ENCODE results near the gene ANKS3. TPM values are rescaled to one million over a fixed set of nuclear protein-coding genes. Genes with fewer than 3 reads are reported as not detected.

Gene ANKS3
- total and polyA plus RNA-seq, 4 donors, result 12.6 to 26.3 (median 24.4) TPM

GRCh38 chr16:4661661-4662060 is 72.4 kb downstream of the ANKS3 start:
- Histone ChIP-seq H3K4me1 (ENCODE audit: control insufficient read depth in 5 of 5, insufficient read depth in 5 of 5, low read length in 5 of 5) (peaks cover 0 to 20% (median 0%) of the 10 kb centered on the region in 5 donors), H3K4me3 (no peak overlapping the region), H3K9me3 (ENCODE audit: control insufficient read depth in 4 of 4, insufficient read depth in 3 of 4, low read length in 3 of 4) (no peaks in the 10 kb centered on the region), H3K27me3 (ENCODE audit: control insufficient read depth in 3 of 3, insufficient read depth in 3 of 3, low read length in 2 of 3) (no peaks in the 10 kb centered on the region), H3K27ac (ENCODE audit: low read depth in 1 of 2, low read length in 1 of 2) (peak overlapping the region in 1 of 2 donors; percentile 83), H3K9ac (ENCODE audit: insufficient read depth in 1 of 2, low read length in 2 of 2) (no peak overlapping the region), H3K36me3 (ENCODE audit: control insufficient read depth in 4 of 4, insufficient read depth in 4 of 4, low read length in 4 of 4) (peaks cover 0 to 46% (median 17%) of the 10 kb centered on the region in 4 donors)
- WGBS, 2 donors, result 37 to 47% methylated on average over 11 of the region's 11 CpGs
- ATAC-seq (ENCODE audit: insufficient read depth, low FRiP score) (no peak), DNase-seq (no peak)
- TF ChIP-seq, protein P1, sequence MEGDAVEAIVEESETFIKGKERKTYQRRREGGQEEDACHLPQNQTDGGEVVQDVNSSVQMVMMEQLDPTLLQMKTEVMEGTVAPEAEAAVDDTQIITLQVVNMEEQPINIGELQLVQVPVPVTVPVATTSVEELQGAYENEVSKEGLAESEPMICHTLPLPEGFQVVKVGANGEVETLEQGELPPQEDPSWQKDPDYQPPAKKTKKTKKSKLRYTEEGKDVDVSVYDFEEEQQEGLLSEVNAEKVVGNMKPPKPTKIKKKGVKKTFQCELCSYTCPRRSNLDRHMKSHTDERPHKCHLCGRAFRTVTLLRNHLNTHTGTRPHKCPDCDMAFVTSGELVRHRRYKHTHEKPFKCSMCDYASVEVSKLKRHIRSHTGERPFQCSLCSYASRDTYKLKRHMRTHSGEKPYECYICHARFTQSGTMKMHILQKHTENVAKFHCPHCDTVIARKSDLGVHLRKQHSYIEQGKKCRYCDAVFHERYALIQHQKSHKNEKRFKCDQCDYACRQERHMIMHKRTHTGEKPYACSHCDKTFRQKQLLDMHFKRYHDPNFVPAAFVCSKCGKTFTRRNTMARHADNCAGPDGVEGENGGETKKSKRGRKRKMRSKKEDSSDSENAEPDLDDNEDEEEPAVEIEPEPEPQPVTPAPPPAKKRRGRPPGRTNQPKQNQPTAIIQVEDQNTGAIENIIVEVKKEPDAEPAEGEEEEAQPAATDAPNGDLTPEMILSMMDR (IDR thresholded peaks at IDR 0.05; ENCODE audit: control extremely low read depth, extremely low read depth), result no peak

GRCh38 chr16:4660454-4661007 is 73.5 kb downstream of the ANKS3 start:
- Histone ChIP-seq H3K9ac (ENCODE audit: insufficient read depth in 1 of 2, low read length in 2 of 2) (no peak overlapping the region), H3K27me3 (ENCODE audit: control insufficient read depth in 3 of 3, insufficient read depth in 3 of 3, low read length in 2 of 3) (no peaks in the 10 kb centered on the region), H3K27ac (ENCODE audit: low read depth in 1 of 2, low read length in 1 of 2) (peak overlapping the region in 1 of 2 donors; percentile 83), H3K9me3 (ENCODE audit: control insufficient read depth in 4 of 4, insufficient read depth in 3 of 4, low read length in 3 of 4) (no peaks in the 10 kb centered on the region), H3K36me3 (ENCODE audit: control insufficient read depth in 4 of 4, insufficient read depth in 4 of 4, low read length in 4 of 4) (peaks cover 0 to 48% (median 18%) of the 10 kb centered on the region in 4 donors), H3K4me1 (ENCODE audit: control insufficient read depth in 5 of 5, insufficient read depth in 5 of 5, low read length in 5 of 5) (peaks cover 0 to 24% (median 3%) of the 10 kb centered on the region in 5 donors), H3K4me3 (no peak overlapping the region)
- TF ChIP-seq, protein P1 (IDR thresholded peaks at IDR 0.05; ENCODE audit: control extremely low read depth, extremely low read depth), result no peak
- ATAC-seq (ENCODE audit: insufficient read depth, low FRiP score) (peak; percentile 29), DNase-seq (peak; percentile 64 to 75 (median 74))
- 27 to 38% methylated on average over 18 of the region's 18 CpGs for WGBS, 2 donors

GRCh38 chr16:4659363-4660353 is 74.4 kb downstream of the ANKS3 start:
- TF ChIP-seq, protein P1 (IDR thresholded peaks at IDR 0.05; ENCODE audit: control extremely low read depth, extremely low read depth), result no peak
- no peak overlapping the region for H3K9ac ChIP-seq (ENCODE audit: insufficient read depth in 1 of 2, low read length in 2 of 2)
- H3K9me3 ChIP-seq (ENCODE audit: control insufficient read depth in 4 of 4, insufficient read depth in 3 of 4, low read length in 3 of 4), result no peaks in the 10 kb centered on the region
- ATAC-seq (ENCODE audit: insufficient read depth, low FRiP score) (no peak), DNase-seq (no peak)
- H3K36me3 ChIP-seq (ENCODE audit: control insufficient read depth in 4 of 4, insufficient read depth in 4 of 4, low read length in 4 of 4), result peaks cover 0 to 53% (median 20%) of the 10 kb centered on the region in 4 donors
- H3K4me1 ChIP-seq (ENCODE audit: control insufficient read depth in 5 of 5, insufficient read depth in 5 of 5, low read length in 5 of 5), result peaks cover 0 to 22% (median 8%) of the 10 kb centered on the region in 5 donors
- H3K4me3 ChIP-seq, result no peak overlapping the region
- WGBS, 2 donors, result 91 to 92% methylated on average over 29 of the region's 29 CpGs
- peak overlapping the region in 1 of 2 donors; percentile 83 for H3K27ac ChIP-seq (ENCODE audit: low read depth in 1 of 2, low read length in 1 of 2)
- H3K27me3 ChIP-seq (ENCODE audit: control insufficient read depth in 3 of 3, insufficient read depth in 3 of 3, low read length in 2 of 3), result no peaks in the 10 kb centered on the region

Measured in lung (tissue), 12 donors.